Brain microvascular endothelial cell (primary cell): ENCODE results near the gene PTX4.

Source experiments
- DNase-seq: peaks from one replicate; pipeline ENCODE4 v3.0.0-alpha.2; 2020
- H3K27ac ChIP-seq: fragments of 250-450 bp; sonication (Bioruptor Pico); 2 replicates; pipeline ENCODE4 v1.5.1; 2020; ENCODE audit warnings: mild to moderate bottlenecking, moderate library complexity
- H3K27me3 ChIP-seq: fragments of 250-450 bp; sonication (Bioruptor Pico); replicated peaks from 2 replicates; pipeline ENCODE4 v1.5.1; 2020; ENCODE audit warnings: mild to moderate bottlenecking
- H3K36me3 ChIP-seq: fragments of 250-450 bp; sonication (Bioruptor Pico); replicated peaks from 2 replicates; pipeline ENCODE4 v1.5.1; 2020; ENCODE audit warnings: mild to moderate bottlenecking
- H3K4me3 ChIP-seq: 2 replicates; pipeline ENCODE4 v1.5.1; 2011; ENCODE audit warnings: low read depth, mild to moderate bottlenecking, control low read depth, low read length, moderate library complexity
- in situ Hi-C: cut with HindIII; loops from 2 replicates; pipeline ENCODE4 v1.10.0; 2017; ENCODE audit warnings: low sequenced_read_pairs, low pct_ligation_motif_present
- TF ChIP-seq, protein P1 (sequence below): IDR thresholded peaks from 2 replicates; pipeline ENCODE4 v1.5.1; 2011; ENCODE audit warnings: low read depth, mild to moderate bottlenecking, moderate library complexity, low read length, control low read depth, inconsistent platforms; ENCODE audit errors: missing control alignments

PTX4 gene

DNA sequence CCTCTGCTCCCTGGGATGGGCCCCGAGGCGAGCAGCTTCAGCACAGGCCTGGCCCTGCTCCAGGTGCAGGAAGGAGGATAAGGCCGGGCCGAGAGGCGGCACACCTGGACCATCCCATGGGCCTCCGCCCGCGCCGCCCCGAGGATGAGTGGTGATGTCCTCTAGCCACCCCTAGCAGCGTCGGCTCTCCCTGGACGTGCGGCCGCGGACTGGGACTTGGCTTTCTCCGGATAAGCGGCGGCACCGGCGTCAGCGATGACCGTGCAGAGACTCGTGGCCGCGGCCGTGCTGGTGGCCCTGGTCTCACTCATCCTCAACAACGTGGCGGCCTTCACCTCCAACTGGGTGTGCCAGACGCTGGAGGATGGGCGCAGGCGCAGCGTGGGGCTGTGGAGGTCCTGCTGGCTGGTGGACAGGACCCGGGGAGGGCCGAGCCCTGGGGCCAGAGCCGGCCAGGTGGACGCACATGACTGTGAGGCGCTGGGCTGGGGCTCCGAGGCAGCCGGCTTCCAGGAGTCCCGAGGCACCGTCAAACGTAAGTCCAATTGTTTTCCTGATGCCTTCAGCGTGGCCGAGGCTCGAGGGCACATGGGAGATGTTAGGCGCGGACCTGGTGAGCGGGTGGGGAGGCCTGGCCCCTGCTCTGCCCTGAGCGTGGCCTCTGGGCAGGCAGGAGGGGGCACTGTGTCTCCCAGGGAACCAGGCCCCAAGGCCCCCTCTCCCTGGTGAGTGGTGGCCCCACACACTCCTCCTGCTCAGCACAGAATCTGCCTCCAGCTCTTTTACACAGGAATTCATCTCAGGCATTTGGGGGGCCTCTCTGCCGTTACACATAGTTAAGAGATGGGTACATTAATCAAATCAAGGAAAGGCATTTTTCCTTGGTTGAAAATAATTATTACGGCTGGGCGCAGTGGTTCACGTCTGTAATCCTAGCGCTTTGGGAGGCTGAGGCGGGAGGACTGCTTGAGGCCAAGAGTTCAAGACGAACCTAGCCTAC lies 45.6 kb upstream of the PTX4 start:
- no peaks in the 10 kb centered on the region for H3K27me3 ChIP-seq
- H3K4me3 ChIP-seq = peak overlapping the region; percentile 56
- H3K36me3 ChIP-seq = peaks cover 27% of the 10 kb centered on the region
- TF ChIP-seq, protein P1, sequence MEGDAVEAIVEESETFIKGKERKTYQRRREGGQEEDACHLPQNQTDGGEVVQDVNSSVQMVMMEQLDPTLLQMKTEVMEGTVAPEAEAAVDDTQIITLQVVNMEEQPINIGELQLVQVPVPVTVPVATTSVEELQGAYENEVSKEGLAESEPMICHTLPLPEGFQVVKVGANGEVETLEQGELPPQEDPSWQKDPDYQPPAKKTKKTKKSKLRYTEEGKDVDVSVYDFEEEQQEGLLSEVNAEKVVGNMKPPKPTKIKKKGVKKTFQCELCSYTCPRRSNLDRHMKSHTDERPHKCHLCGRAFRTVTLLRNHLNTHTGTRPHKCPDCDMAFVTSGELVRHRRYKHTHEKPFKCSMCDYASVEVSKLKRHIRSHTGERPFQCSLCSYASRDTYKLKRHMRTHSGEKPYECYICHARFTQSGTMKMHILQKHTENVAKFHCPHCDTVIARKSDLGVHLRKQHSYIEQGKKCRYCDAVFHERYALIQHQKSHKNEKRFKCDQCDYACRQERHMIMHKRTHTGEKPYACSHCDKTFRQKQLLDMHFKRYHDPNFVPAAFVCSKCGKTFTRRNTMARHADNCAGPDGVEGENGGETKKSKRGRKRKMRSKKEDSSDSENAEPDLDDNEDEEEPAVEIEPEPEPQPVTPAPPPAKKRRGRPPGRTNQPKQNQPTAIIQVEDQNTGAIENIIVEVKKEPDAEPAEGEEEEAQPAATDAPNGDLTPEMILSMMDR = no peak
- H3K27ac ChIP-seq = peak overlapping the region; percentile 53
- in situ Hi-C loops = no loop called here
- no peak for DNase-seq

DNA sequence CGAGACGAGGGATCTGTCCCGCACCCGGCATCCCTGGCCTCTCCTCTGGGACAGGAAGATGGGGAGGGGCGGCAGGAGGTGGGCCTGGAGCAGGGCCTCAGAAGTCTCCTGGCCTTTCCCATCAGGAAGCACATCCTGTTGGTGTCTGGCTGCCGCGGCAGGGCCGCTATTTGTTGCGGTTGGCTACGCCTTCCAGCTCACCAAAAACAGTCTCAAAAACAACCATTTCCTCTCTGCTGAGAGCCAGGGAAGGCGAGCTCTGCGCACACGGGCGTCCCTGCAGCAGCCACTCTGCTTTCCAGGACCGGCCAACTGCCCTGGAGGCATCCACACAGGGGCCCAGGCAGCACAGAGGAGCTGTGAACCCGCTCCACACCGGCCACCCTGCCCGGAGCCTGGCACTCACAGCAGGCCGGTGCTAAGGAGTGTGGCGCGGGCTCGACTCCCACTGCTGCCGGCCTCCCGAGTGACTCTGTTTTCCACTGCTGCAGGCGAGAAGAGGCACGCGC lies 44.8 kb upstream of the PTX4 start, which contains the start of gene TMEM204:
TMEM204 (plus strand) TSS at position 224 of the 509 bp plus-strand sequence. CDS start 610 bp downstream, outside the sequence.
- peak within 1 kb of the TSS; percentile 56 for H3K4me3 ChIP-seq

DNA sequence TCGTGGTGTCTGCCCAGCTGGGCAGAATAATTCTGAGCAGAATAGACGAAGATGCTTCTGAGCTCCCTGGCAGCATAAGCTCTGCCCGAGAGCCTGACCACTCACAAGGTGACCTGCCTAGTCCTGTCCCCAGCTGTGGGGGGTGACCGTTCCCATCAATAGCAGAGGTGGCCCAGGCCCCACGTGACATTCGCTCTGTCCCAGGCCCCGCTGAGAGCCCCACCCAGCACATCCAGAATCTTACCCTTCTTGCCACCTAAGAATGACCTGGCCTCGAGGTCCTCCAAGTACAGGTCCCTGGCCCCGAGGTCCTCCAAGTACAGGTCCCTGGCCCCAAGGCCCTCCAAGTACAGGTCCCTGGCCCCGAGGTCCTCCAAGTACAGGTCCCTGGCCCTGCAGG lies 44.0 kb upstream of the PTX4 start:
- no peaks in the 10 kb centered on the region for H3K27me3 ChIP-seq
- in situ Hi-C loops = no loop called here
- peak overlapping the region; percentile 53 for H3K27ac ChIP-seq
- TF ChIP-seq, protein P1 = no peak
- no peak for DNase-seq
- H3K4me3 ChIP-seq = no peak overlapping the region
- H3K36me3 ChIP-seq = peaks cover 20% of the 10 kb centered on the region

More for the DNA sequence above, 44.8 kb upstream of the PTX4 start, which contains the start of gene TMEM204:
- H3K27ac ChIP-seq = peak within 1 kb of the TSS; percentile 53
- no peaks in the 10 kb centered on the region for H3K27me3 ChIP-seq
- in situ Hi-C loops = no loop called here
- TF ChIP-seq, protein P1 = no peak
- peak; percentile 46 for DNase-seq
- H3K36me3 ChIP-seq = peaks cover 27% of the 10 kb centered on the region

DNA sequence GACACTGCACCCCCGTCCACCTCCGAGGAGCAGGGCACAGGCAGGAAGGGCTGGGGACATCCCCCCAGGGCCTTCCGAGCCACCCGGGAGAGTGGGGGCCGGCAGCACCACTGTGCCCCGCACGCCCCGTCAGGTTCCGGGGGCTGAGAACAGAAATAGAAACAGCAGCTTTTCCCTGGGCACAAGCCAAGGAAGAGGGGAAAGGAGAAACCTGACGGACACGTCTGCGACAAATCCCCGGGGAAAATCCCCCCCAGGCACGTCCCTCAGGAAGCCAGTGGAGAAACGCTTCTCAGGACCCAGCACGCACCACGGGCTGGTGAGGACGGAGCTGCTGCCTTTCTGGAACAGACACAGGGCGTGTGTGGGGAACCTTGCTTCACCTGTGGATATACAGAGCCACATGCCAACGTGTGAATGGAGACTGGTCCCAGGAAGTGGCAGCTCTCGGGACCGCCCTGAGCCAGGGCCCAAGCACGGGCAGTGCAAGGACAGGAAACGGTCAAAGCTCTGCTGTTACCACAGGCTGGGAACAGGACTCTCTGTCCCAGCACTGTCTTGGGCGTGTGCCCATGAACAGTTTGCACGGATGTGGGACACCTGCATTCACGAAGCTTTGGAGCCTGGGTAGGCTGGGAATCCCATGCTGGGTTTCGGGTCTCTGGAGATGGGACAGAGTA lies 43.5 kb upstream of the PTX4 start:
- H3K36me3 ChIP-seq = peaks cover 15% of the 10 kb centered on the region
- in situ Hi-C loops = no loop called here
- DNase-seq = no peak
- H3K4me3 ChIP-seq = no peak overlapping the region
- H3K27me3 ChIP-seq = no peaks in the 10 kb centered on the region
- TF ChIP-seq, protein P1 = no peak
- H3K27ac ChIP-seq = no peak overlapping the region

DNA sequence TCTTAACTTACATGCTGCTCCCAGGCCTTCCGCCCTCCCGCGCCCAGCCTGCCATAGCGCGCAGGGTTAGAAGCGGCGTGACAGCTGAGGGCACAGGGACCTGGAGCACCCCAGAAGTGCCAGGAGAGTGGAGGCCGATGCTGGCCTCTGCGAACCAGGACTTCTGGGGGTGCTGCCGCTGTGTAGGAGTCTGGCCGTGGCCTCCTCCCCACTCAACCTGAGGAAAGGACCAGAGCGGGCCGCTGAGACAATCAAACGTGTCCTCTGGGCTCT lies 42.8 kb upstream of the PTX4 start:
- in situ Hi-C loops = no loop called here

More for the DNA sequence above, 42.8 kb upstream of the PTX4 start:
- Histone ChIP-seq H3K36me3 (peaks cover 8% of the 10 kb centered on the region), H3K4me3 (no peak overlapping the region), H3K27me3 (no peaks in the 10 kb centered on the region), H3K27ac (no peak overlapping the region)
- no peak for DNase-seq
- TF ChIP-seq, protein P1 = no peak
